ENCODE data around the gene ABAT.

ABAT gene

DNA sequence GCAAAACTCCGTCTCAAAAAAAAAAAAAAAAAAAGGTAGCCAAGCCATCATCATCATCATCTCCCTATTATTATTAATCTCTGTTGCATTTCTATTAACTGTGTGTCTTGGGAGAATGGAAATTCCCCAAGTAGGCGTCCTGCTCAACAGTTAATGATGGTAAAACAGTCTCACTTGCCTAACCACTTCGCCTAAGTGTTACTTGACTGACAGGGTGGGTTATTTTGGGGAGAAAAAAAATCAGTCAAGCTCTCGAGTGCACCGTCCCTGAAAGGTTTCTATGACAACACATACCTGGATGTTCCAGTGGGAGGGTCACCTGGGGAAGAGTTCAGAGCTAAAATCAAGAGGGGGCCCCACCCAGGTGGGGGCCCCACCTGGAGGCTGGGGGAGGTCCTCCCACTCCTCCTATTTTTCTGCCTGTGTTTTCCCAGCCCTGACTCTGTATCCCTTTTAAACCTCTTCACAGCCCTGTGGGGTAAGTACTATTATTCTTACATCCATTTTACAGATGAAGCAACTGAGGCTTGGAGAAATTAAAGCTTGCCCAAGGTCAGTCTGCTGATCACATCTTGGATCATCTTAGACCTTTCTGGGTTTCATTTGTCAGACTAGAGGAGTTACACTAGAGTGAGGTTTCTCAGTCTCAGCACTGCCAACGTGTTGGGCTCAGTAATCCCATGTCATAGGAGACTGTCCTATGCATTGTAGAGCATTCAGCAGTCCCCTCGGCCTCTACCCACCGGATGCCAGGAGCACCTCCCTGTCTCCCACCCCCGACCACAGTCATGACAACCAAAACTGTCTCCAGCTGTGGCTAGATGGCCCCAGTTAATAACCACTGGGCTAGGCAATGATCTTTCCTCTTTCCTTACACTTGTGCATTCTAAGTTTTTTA, 11.0 kb upstream of the ABAT start:
- no peak overlapping the region for H3K4me3 ChIP-seq (ENCODE audit: low read depth, low read length)
- TF ChIP-seq CTCF (IDR thresholded peaks at IDR 0.05; ENCODE audit: low read depth, low read length): no peak

DNA sequence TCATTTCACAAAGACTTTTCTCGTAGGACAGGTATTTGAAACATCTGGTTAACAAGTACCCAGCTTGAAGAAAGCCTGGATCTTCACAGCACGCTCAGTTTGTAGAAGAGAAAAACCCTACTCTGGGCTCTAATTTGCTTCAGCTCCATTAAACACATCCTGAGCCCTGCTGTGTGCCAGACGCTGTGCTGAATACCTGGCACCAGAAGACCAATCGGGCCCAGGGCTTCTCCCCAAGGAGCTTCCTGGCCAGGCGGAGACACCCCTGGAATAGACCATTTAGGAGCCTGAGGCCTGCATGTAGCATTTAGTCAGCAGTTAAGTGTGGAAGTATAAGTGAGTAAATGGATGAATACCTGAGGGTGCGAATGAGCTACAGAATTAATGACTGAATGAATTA, 8.9 kb upstream of the ABAT start:
- TF ChIP-seq CTCF (IDR thresholded peaks at IDR 0.05; ENCODE audit: low read depth, low read length): no peak
- no peak overlapping the region for H3K4me3 ChIP-seq (ENCODE audit: low read depth, low read length)

DNA sequence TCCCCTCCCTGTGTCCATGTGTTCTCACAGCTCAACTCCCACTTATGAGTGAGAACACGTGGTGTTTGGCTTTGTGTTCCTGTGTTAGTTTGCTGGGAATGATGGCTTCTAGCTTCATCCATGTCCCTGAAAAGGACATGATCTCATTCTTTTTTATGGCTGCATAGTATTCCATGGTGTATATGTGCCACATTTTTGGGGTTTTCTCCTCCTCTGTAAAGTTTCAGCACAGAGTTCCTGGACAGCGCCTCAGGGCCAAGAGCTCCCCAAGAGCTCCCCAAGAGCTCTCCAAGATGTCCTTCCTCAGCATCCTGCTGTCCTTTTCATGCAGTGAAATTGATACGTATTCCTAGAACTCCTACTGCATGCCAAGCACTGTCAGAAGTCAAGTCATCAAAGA, 6.9 kb upstream of the ABAT start:
- TF ChIP-seq CTCF (IDR thresholded peaks at IDR 0.05; ENCODE audit: low read depth, low read length): no peak
- H3K4me3 ChIP-seq (ENCODE audit: low read depth, low read length): no peak overlapping the region

- no peak for TF ChIP-seq CTCF (IDR thresholded peaks at IDR 0.05; ENCODE audit: low read depth, low read length)
- no peak overlapping the region for H3K4me3 ChIP-seq (ENCODE audit: low read depth, low read length)
These were observed 6.3 kb upstream of the ABAT start for GRCh38 chr16:8668113-8668512.

DNA sequence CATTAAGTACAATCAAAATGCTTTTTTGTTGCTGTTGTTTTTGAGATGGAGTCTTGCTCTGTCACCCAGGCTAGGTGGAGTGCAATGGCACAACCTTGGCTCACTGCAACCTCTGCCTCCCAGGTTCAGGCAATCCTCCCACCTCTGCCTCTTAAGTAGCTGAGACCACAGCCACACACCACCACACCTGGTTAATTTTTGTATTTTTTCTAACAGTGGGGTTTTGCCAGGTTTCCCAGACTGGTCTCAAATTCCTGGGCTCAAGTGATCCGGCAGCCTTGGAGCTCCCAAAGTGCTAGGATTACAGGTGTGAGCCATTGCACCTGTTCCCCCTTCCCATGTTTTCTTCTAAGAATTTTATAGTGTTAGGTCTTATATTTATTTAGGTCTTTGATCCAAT, 4.9 kb upstream of the ABAT start:
- no peak for TF ChIP-seq CTCF (IDR thresholded peaks at IDR 0.05; ENCODE audit: low read depth, low read length)
- no peak overlapping the region for H3K4me3 ChIP-seq (ENCODE audit: low read depth, low read length)

DNA sequence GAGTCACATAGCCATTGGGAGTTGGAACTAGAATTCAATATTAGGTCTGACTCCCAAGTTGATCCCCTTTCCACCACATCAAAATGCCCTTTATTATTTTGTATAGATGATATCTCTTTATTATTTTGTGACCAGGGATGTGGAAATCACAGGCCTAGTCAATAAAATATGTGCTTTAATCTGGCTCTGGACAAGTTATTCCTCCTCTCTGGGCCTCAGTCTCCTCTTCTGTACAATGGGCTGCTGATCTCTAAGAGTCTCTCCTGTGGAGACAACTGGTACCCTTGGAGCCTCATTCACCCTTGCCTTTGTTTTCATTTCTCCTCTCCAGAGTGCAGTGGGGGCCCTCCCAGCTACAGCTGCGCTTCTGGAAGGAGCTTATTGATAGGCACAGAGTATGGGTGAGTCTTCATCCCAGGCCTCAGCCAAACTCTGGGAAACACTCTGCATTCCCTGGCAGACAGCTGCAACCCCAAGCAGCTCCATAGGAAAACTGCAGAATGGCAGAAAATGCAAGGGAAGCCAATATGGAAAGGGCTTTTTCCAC, 4.3 kb upstream of the ABAT start:
- no peak for TF ChIP-seq CTCF (IDR thresholded peaks at IDR 0.05; ENCODE audit: low read depth, low read length)
- H3K4me3 ChIP-seq (ENCODE audit: low read depth, low read length): no peak overlapping the region
